Mucosa of rectum (tissue), 2 donors: ENCODE results near the gene AIPL1.
A peak's percentile ranks its signal among the peaks of the same experiment; 100 is the strongest.

Experiments
- H3K27ac ChIP-seq, 2 donors: one replicate each; pipeline ENCODE4 v1.7.0; 2013; ENCODE audit warnings: inconsistent platforms in 2 of 2, low read depth in 2 of 2, low read length in 2 of 2
- H3K27me3 ChIP-seq, 2 donors: one replicate each; pipeline ENCODE4 v1.7.0; 2013; ENCODE audit warnings: low read length in 2 of 2; ENCODE audit not compliant: control insufficient read depth in 2 of 2, insufficient read depth in 2 of 2
- H3K36me3 ChIP-seq, 2 donors: one replicate each; pipeline ENCODE4 v1.7.0; 2013; ENCODE audit warnings: low read length in 2 of 2; ENCODE audit not compliant: control insufficient read depth in 2 of 2, insufficient read depth in 2 of 2
- H3K4me1 ChIP-seq, 2 donors: one replicate each; pipeline ENCODE4 v1.7.0; 2013; ENCODE audit warnings: low read length in 2 of 2, mild to moderate bottlenecking in 1 of 2; ENCODE audit not compliant: control insufficient read depth in 2 of 2, insufficient read depth in 2 of 2
- H3K4me3 ChIP-seq, 2 donors: one replicate each; pipeline ENCODE4 v1.7.0; 2013; ENCODE audit warnings: low read length in 2 of 2
- H3K9ac ChIP-seq, 2 donors: one replicate each; pipeline ENCODE4 v1.7.0; 2013; ENCODE audit warnings: low read length in 2 of 2, low read depth in 1 of 2, mild to moderate bottlenecking in 1 of 2
- H3K9me3 ChIP-seq, 2 donors: one replicate each; pipeline ENCODE4 v1.7.0; 2013; ENCODE audit warnings: low read length in 2 of 2; ENCODE audit not compliant: control insufficient read depth in 2 of 2
- donor health status: healthy.
- donor health status: Normal muscosa, but diverticular disease.

The AIPL1 gene

DNA sequence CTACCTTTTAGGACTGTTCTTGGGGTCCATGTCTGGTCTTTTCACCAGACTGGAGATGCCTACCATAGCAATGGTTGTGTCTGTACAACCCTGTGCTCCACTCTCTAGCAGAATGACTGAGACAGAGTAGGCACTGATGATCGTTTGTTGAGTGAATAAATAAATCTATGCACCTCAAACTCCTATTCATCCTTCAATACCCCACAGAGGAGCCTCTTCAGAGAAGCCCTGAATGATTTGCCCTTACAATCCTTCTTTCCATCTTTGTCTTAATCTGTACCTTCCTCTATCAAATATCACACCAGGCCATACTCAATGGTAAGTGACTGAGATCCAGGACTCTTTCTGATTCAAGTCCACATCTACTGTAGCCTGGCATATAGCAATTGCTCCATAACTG is 32.6 kb upstream of the AIPL1 start:
- peaks cover 2 to 4% of the 10 kb centered on the region in 2 donors for H3K36me3 ChIP-seq
- H3K4me3 ChIP-seq, result no peak overlapping the region
- no peaks in the 10 kb centered on the region for H3K27me3 ChIP-seq
- no peaks in the 10 kb centered on the region for H3K4me1 ChIP-seq
- H3K9me3 ChIP-seq, result no peaks in the 10 kb centered on the region
- H3K27ac ChIP-seq, result no peak overlapping the region
- no peak overlapping the region for H3K9ac ChIP-seq

DNA sequence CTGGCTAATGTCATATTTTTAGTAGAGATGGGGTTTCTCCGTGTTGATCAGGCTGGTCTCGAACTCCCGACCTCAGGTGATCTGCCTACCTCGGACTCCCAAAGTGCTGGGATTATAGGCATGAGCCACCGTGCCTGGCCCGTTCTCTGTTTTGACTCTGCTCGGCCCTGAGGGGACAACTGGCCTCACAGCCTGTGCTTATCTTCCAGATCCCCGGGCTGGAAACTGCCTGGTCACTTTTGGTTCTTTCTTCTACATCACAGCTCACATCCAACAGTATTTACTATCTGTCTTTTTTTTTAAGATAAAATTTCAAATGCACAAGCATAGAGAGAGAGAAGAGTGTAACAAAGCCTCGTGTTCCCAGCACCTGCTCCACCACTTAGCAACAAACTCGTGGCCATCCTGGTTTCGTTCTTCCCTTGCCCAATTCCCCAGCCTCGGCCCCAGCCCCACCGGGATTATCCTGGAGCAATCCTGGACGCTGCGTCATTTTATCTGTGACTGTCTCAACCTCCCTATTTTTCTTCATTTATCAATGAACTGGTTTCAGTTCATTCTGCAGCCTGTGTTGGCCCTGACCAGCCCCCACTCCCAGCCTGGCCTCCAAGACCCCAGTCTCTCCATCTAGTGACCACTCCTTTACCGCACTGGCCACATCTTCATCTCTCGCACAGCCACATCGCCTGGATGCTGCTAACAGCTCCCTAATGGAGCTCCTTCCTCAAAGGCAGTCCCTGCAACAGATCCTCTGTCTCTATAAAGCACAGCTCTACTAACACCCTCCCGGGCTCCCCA is 30.5 kb upstream of the AIPL1 start:
- H3K27me3 ChIP-seq, result no peaks in the 10 kb centered on the region
- H3K9ac ChIP-seq, result no peak overlapping the region
- H3K4me3 ChIP-seq, result no peak overlapping the region
- H3K36me3 ChIP-seq, result peaks cover 2 to 4% of the 10 kb centered on the region in 2 donors
- H3K27ac ChIP-seq, result no peak overlapping the region
- no peaks in the 10 kb centered on the region for H3K9me3 ChIP-seq
- H3K4me1 ChIP-seq, result no peaks in the 10 kb centered on the region

DNA sequence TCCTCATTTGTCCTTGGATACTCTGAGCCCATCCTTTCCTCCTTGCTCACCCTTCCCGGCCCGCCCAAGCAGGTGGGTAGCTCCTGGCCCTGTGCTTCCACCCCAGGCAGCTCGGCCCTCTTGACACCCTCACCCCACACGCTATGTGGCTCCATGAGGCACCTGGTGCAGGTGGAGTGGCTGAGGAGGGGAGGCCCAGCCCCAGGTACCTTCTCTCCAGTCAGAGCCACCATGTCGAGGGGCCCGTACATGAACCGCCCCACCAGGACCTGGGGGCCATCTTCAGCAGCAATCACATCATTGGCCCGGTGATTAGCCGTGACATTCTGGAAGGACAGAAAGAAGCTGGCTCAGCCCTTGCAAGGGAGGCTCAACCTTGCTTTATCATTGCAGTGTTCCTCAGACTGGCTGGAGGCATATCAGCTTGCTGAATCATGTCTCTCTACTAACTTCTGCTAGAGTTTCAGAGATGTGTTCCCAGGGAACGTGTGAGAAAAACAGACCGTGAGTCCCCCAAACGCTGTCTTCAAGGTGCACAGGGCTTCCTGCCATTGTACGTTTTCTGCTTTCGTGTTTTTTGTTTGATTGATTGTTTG is 29.6 kb upstream of the AIPL1 start:
- Histone ChIP-seq H3K4me3 (no peak overlapping the region), H3K4me1 (no peaks in the 10 kb centered on the region), H3K36me3 (peaks cover 2 to 4% of the 10 kb centered on the region in 2 donors), H3K9me3 (no peaks in the 10 kb centered on the region), H3K9ac (no peak overlapping the region), H3K27ac (no peak overlapping the region), H3K27me3 (no peaks in the 10 kb centered on the region)

DNA sequence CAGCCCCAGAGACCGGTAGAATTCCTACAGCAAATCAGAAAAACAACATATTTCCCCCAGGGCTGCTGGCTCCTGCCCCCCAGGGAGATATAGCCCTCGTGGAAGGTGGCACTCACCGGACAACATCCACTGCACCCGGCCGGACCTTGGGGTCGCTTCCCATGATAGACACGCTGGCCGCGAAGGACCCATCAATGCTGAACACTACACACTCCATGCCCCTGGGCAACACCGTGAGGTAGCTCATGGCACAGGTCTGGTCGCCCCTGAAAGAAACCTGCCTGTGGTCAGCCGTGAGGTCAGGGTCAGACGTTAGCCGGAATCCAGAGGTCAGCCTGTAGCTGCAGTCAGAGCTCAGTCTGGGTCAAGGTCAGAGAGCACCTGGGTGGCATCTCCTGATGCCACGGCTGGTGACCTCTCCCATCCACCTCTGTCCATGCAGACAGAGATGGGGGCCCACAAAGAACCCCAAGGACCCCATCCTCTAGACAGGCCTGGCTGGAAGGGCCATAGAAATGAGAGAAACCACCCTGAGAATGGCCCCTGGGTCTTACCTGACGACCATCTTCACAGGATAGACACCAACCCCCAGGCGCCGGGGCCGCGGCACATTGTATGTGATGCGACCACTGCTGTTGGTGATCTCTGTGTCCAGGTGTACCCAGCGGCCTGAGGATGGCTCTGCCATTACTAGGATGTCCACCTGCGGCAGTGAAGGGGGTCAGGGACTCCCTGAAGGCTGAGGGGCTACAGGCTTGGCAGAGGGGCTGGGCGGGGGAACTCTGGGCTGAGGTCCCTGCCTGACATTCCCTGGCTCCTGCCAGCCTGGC is 28.9 kb upstream of the AIPL1 start:
- Histone ChIP-seq H3K4me3 (no peak overlapping the region), H3K27me3 (no peaks in the 10 kb centered on the region), H3K27ac (no peak overlapping the region), H3K9ac (no peak overlapping the region), H3K9me3 (no peaks in the 10 kb centered on the region), H3K36me3 (peaks cover 2 to 4% of the 10 kb centered on the region in 2 donors), H3K4me1 (no peaks in the 10 kb centered on the region)

DNA sequence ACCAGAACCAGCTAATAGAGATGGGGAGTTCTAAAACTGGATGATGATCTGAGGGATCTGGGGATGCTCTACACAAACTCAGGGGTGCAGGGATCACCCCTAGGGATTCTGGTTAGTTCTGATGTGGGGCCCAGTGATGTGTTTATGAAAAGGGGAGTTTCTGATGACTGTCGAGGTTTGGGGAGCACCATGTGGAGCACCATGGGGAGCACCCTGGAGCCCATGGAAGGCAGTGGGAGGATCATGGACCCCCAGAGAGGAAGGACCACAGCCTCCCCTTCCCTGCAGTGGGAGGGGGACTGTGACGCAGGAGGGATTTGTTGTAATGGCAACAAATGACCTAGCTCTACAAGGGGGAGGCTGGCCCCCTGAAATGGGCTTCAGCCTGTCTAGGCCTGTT is 27.8 kb upstream of the AIPL1 start:
- no peaks in the 10 kb centered on the region for H3K9me3 ChIP-seq
- peaks cover 2 to 4% of the 10 kb centered on the region in 2 donors for H3K36me3 ChIP-seq
- H3K4me1 ChIP-seq, result peaks cover 7 to 9% of the 10 kb centered on the region in 2 donors

DNA sequence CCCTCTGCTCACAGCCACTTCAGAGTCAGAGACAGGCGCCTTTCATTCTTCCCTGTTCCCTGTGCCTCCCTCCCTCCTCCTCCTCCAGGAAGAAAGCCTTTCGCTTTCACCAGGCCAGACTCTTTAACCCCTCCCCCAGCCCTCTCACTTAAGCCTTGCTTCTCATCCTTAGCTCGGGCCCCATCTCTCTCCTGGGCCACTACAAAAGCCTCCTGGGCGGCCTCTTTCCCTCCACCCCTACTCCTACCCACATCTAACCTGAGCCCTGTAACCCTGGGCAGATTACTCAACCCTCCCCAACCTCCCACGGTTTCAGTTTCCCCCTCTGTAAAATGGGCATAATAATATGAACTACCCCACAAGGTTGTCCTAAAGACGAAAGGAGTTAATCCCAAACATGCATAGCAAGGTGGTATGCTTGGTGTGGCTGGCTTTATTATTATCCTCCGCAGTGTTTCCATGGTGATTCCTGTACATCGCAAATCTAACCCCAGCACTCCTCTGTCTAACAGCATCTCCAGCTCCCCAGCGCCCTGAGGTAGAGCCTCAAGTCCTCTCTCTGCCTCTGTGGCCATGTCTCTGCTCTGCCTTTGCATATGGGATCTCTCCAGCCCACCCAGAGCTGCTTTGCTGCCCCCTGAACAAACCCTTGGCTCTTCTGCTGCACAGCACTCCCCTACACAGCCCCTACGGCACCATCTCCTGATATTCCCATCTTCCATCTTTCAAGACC is 27.0 kb upstream of the AIPL1 start:
- no peaks in the 10 kb centered on the region for H3K27me3 ChIP-seq
- no peak overlapping the region for H3K27ac ChIP-seq
- H3K4me1 ChIP-seq, result peaks cover 9 to 16% of the 10 kb centered on the region in 2 donors
- no peaks in the 10 kb centered on the region for H3K9me3 ChIP-seq
- H3K4me3 ChIP-seq, result no peak overlapping the region
- peaks cover 2 to 4% of the 10 kb centered on the region in 2 donors for H3K36me3 ChIP-seq
- H3K9ac ChIP-seq, result no peak overlapping the region

More for the DNA sequence above, 27.8 kb upstream of the AIPL1 start:
- H3K27ac ChIP-seq, result no peak overlapping the region
- no peak overlapping the region for H3K9ac ChIP-seq
- H3K4me3 ChIP-seq, result no peak overlapping the region
- H3K27me3 ChIP-seq, result no peaks in the 10 kb centered on the region

DNA sequence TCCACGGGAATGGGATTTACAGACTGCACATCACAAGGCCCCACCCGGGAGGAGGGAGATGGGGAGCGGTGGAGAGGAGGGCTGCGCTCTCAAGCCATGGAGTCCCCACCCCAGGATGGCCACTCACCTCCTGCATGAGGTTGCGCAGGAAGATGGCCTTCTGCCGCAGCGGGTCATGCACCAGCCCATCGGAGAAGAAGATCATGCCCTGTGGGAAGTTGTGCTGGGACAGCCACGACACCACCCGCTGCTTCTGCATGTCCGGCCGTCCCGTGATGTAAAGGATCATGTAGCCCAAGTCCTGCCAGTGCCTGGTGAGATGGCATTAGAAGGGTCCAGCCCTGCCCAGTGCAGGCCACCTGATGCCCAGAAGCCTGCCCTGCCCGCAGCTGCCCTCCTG is 26.3 kb upstream of the AIPL1 start:
- no peaks in the 10 kb centered on the region for H3K27me3 ChIP-seq
- H3K9ac ChIP-seq, result no peak overlapping the region
- peaks cover 9 to 20% of the 10 kb centered on the region in 2 donors for H3K4me1 ChIP-seq
- H3K27ac ChIP-seq, result no peak overlapping the region
- H3K4me3 ChIP-seq, result no peak overlapping the region
- no peaks in the 10 kb centered on the region for H3K9me3 ChIP-seq
- peaks cover 2 to 4% of the 10 kb centered on the region in 2 donors for H3K36me3 ChIP-seq

DNA sequence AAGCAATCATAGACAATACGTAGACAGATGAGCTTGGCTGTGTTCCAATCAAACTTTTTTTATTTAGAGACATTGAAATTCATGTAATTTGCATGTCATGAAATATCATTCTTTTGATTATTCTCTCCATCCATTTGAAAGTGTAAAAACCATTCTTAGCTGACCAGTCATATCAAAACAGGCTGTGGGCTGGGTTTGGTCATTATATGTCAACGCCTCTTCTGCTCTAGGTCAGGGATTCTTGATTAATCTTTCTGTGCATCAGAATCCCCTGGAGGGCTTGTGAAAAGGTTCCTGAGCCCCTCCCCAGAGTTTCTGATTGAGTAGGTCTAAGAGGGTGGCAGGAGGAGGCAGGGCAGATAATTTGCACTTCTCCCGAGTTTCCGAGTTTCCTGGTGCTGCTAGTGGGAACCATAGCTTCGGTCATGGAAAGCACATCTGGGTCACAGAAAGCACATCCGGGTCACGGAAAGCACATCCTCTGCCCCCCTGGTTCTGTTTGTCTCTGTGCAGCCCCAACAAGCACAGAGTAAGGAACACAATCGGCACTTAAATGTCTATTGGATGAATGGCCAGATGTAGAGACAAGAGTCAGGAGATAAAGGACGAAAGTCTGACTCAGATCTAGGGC is 25.7 kb upstream of the AIPL1 start:
- H3K9ac ChIP-seq, result no peak overlapping the region
- peaks cover 9 to 23% of the 10 kb centered on the region in 2 donors for H3K4me1 ChIP-seq
- no peaks in the 10 kb centered on the region for H3K9me3 ChIP-seq
- no peak overlapping the region for H3K4me3 ChIP-seq
- H3K27ac ChIP-seq, result no peak overlapping the region
- peaks cover 2 to 4% of the 10 kb centered on the region in 2 donors for H3K36me3 ChIP-seq
- no peaks in the 10 kb centered on the region for H3K27me3 ChIP-seq

DNA sequence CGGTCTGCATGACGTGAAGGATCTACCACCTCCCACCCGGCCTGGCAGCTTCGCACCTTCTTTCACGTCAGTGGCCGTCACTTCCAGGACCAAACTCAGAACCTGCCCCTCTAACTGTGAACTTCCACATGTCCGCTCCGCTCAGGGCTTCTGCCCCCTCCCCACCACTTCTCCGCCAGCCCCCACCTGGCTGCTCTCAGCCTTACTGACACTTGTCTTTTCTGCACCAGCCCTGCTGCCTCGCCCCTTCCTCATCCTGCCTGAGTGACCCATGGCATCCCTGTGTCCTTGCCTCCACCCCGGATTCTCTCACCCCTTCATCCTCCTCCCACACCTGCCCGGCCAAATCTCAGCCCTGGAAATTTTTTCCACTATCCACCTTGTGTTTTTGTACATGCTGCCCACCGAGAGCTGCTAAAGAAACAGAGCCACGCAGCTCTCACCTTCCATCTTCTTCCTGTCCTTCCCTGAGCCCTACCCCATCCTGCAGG is 23.6 kb upstream of the AIPL1 start:
- Histone ChIP-seq H3K36me3 (no peaks in the 10 kb centered on the region), H3K27ac (peak overlapping the region; percentile 61 to 65), H3K4me3 (no peak overlapping the region), H3K4me1 (peaks cover 13 to 28% of the 10 kb centered on the region in 2 donors), H3K9me3 (no peaks in the 10 kb centered on the region), H3K27me3 (no peaks in the 10 kb centered on the region), H3K9ac (peak overlapping the region in 1 of 2 donors; percentile 27)
